C4-2B (cell line): ENCODE measurements around the gene NLGN4Y.

ENCODE experiments used
- H3K27ac ChIP-seq: fragments of 450-650 bp; 2 replicates; pipeline ENCODE4 v1.5.1; 2017
- CTCF ChIP-seq: fragments of 450-650 bp; conservative IDR thresholded peaks from 2 replicates; pipeline ENCODE4 v1.5.1; 2017; ENCODE audit warnings: mild to moderate bottlenecking
- ZFX ChIP-seq: fragments of 450-650 bp; IDR thresholded peaks from 2 replicates; pipeline ENCODE4 v1.6.1; 2017

Gene NLGN4Y

GRCh38 chrY:14524272-14525231, at the start of gene NLGN4Y:
Gene NLGN4Y, plus strand, starts transcription at chrY:14524529. Its CDS starts 97,591 bp downstream, at chrY:14622120.
- H3K27ac ChIP-seq: no peak within 1 kb of the TSS
- TF ChIP-seq ZFX (no peak), CTCF (no peak)

GRCh38 chrY:14485935-14486334, 38.4 kb upstream of the NLGN4Y start:
- no peak for TF ChIP-seq ZFX
- TF ChIP-seq CTCF: no peak
- H3K27ac ChIP-seq: no peak overlapping the region

- H3K27ac ChIP-seq: no peak overlapping the region
- TF ChIP-seq ZFX (no peak), CTCF (no peak)
Measured at GRCh38 chrY:14490226-14490625, 34.1 kb upstream of the NLGN4Y start.

GRCh38 chrY:14498071-14498470, 26.3 kb upstream of the NLGN4Y start:
- TF ChIP-seq ZFX (no peak), CTCF (no peak)
- H3K27ac ChIP-seq: no peak overlapping the region

- TF ChIP-seq CTCF (no peak), ZFX (no peak)
- H3K27ac ChIP-seq: no peak overlapping the region
Measured at GRCh38 chrY:14504592-14504991, 19.7 kb upstream of the NLGN4Y start.

- no peak for TF ChIP-seq CTCF
- H3K27ac ChIP-seq: no peak overlapping the region
Measured at GRCh38 chrY:14522379-14522950, 1.9 kb upstream of the NLGN4Y start.
